Endothelial cell of umbilical vein (primary cell): ENCODE measurements around the gene CEP164.

ENCODE experiments used
- CTCF ChIP-seq, 2 donors: IDR thresholded peaks; 1 replicate in 1 of 2; 2 replicates in 1 of 2; pipeline ENCODE4 v1.5.1; 2011; ENCODE audit warnings: low read length in 2 of 2, mild to moderate bottlenecking in 2 of 2, moderate library complexity in 2 of 2, control low read depth in 1 of 2, inconsistent platforms in 1 of 2, low read depth in 1 of 2; ENCODE audit not compliant: insufficient read depth in 1 of 2; ENCODE audit errors: extremely low read depth in 1 of 2
- EZH2 ChIP-seq: IDR thresholded peaks from 2 replicates; pipeline ENCODE4 v1.6.1; 2012; ENCODE audit warnings: borderline replicate concordance, low read depth, mild to moderate bottlenecking, moderate library complexity, low read length, inconsistent platforms; ENCODE audit not compliant: severe bottlenecking
- FOS ChIP-seq: IDR thresholded peaks from 2 replicates; pipeline ENCODE4 v1.6.1; 2011; ENCODE audit warnings: mild to moderate bottlenecking, low read length, moderate library complexity, borderline replicate concordance; ENCODE audit not compliant: insufficient read depth
- JUN ChIP-seq: IDR thresholded peaks from 2 replicates; pipeline ENCODE4 v1.6.1; 2011; ENCODE audit warnings: borderline replicate concordance, low read depth; ENCODE audit not compliant: insufficient read length, insufficient read depth
- MAX ChIP-seq: IDR thresholded peaks from 2 replicates; pipeline ENCODE4 v1.6.1; 2011; ENCODE audit not compliant: insufficient read depth, insufficient read length
- MYC ChIP-seq: IDR thresholded peaks from one replicate; pipeline ENCODE4 v1.6.1; 2011; ENCODE audit warnings: mild to moderate bottlenecking, low read depth, low read length
- POLR2A ChIP-seq: IDR thresholded peaks from 2 replicates; pipeline ENCODE4 v1.6.1; 2012; ENCODE audit warnings: low read depth, mild to moderate bottlenecking, control low read depth, low read length
- POLR2AphosphoS5 ChIP-seq: IDR thresholded peaks from 2 replicates; pipeline ENCODE4 v1.6.1; 2012; ENCODE audit warnings: low read depth, mild to moderate bottlenecking, control low read depth, low read length, moderate library complexity; ENCODE audit not compliant: insufficient read depth

- TF ChIP-seq CTCF (IDR thresholded peaks at IDR 0.05; ENCODE audit: extremely low read depth in 1 of 2, insufficient read depth in 1 of 2, low read depth in 1 of 2, low read length in 2 of 2) (no peak), EZH2 (no peak), POLR2AphosphoS5 (no peak), POLR2A (no peak), MYC (no peak), JUN (no peak), FOS (no peak), MAX (no peak)
Measured at GRCh38 chr11:117441146-117441975, 113.7 kb downstream of the CEP164 start.
